H1 (cell line): Measurements from ENCODE around the gene CCNJ.

Experiments used
- BRCA1 ChIP-seq: IDR thresholded peaks from 2 replicates; pipeline ENCODE4 v1.6.1; 2012; ENCODE audit warnings: low read depth, low read length, improper control_type of control experiment
- KDM4A ChIP-seq: IDR thresholded peaks from one replicate; pipeline ENCODE4 v1.7.1; 2012; ENCODE audit warnings: low read depth, mild to moderate bottlenecking, moderate library complexity, low read length, inconsistent platforms; ENCODE audit not compliant: severe bottlenecking

GRCh38 chr10:96014473-96015102, 28.8 kb upstream of the CCNJ start:
- TF ChIP-seq KDM4A, result no peak
- no peak for TF ChIP-seq BRCA1
